SK-N-SH treated with all-trans-retinoic acid at 6 μM for 48 hours (cell line): ENCODE results near the gene PIK3R3.

Experiments
- BACH2 ChIP-seq: fragments of 250-450 bp; sonication (Bioruptor Pico); IDR thresholded peaks from 2 replicates; pipeline ENCODE4 v1.9.0; 2021; ENCODE audit warnings: mild to moderate bottlenecking, borderline replicate concordance
- CSDC2 ChIP-seq: fragments of 250-450 bp; sonication (Bioruptor Pico); IDR thresholded peaks from 2 replicates; pipeline ENCODE4 v1.5.0; 2020; ENCODE audit warnings: mild to moderate bottlenecking, moderate library complexity
- ESRRG ChIP-seq: fragments of 250-450 bp; sonication (Bioruptor Pico); IDR thresholded peaks from 2 replicates; pipeline ENCODE4 v1.6.1; 2021; ENCODE audit warnings: mild to moderate bottlenecking
- ISL1 ChIP-seq: fragments of 250-450 bp; sonication (Bioruptor Pico); IDR thresholded peaks from 2 replicates; pipeline ENCODE4 v2.1.2; 2022; ENCODE audit warnings: mild to moderate bottlenecking, moderate library complexity
- PATZ1 ChIP-seq: fragments of 250-450 bp; sonication (Bioruptor Pico); IDR thresholded peaks from 2 replicates; pipeline ENCODE4 v1.8.0; 2020; ENCODE audit warnings: mild to moderate bottlenecking, moderate library complexity, borderline replicate concordance
- POU6F1 ChIP-seq: fragments of 250-450 bp; sonication (Bioruptor Pico); IDR thresholded peaks from 2 replicates; pipeline ENCODE4 v1.8.0; 2021; ENCODE audit warnings: low read depth, mild to moderate bottlenecking, moderate library complexity, borderline replicate concordance
- PPARA ChIP-seq: fragments of 250-450 bp; sonication (Bioruptor Pico); IDR thresholded peaks from 2 replicates; pipeline ENCODE4 v1.5.0; 2020; ENCODE audit warnings: mild to moderate bottlenecking, borderline replicate concordance
- RARB ChIP-seq: fragments of 250-450 bp; sonication (Bioruptor Pico); IDR thresholded peaks from 2 replicates; pipeline ENCODE4 v1.8.0; 2021; ENCODE audit warnings: mild to moderate bottlenecking, moderate library complexity
- TOX ChIP-seq: fragments of 250-450 bp; sonication (Bioruptor Pico); IDR thresholded peaks from 2 replicates; pipeline ENCODE4 v1.8.0; 2021; ENCODE audit warnings: mild to moderate bottlenecking, moderate library complexity, borderline replicate concordance
- TSHZ2 ChIP-seq: fragments of 250-450 bp; sonication (Bioruptor Pico); IDR thresholded peaks from 2 replicates; pipeline ENCODE4 v1.5.0; 2020; ENCODE audit warnings: mild to moderate bottlenecking, moderate library complexity
- ZFP30 ChIP-seq: fragments of 450-650 bp; formaldehyde crosslinking; IDR thresholded peaks from 2 replicates; pipeline ENCODE4 v1.5.0; 2022; ENCODE audit warnings: mild to moderate bottlenecking, moderate library complexity
- ZNF565 ChIP-seq: fragments of 450-650 bp; formaldehyde crosslinking; conservative IDR thresholded peaks from 2 replicates; pipeline ENCODE4 v1.5.0; 2020; ENCODE audit warnings: low read depth, mild to moderate bottlenecking, moderate library complexity
- ZNF8 ChIP-seq: fragments of 450-650 bp; formaldehyde crosslinking; IDR thresholded peaks from 2 replicates; pipeline ENCODE4 v1.5.0; 2020; ENCODE audit warnings: mild to moderate bottlenecking, moderate library complexity

GRCh38 chr1:46133781-46134350 is 1.4 kb upstream of the PIK3R3 start:
- TF ChIP-seq ESRRG (CRISPR knock-in tag) (no peak), TOX (no peak), CSDC2 (CRISPR knock-in tag) (no peak), PATZ1 (no peak), ISL1 (CRISPR knock-in tag) (no peak), RARB (no peak), ZNF565 (CRISPR knock-in tag) (no peak), POU6F1 (CRISPR knock-in tag) (no peak), ZNF8 (CRISPR knock-in tag) (no peak), ZFP30 (CRISPR knock-in tag) (no peak), TSHZ2 (CRISPR knock-in tag) (no peak), PPARA (CRISPR knock-in tag) (no peak), BACH2 (CRISPR knock-in tag) (no peak)
